HL-60 (cell line): ENCODE results near the gene MTMR12.

Source experiments
- CTCF ChIP-seq: IDR thresholded peaks from one replicate; pipeline ENCODE4 v1.5.1; 2011; ENCODE audit warnings: low read length, control low read depth, inconsistent platforms; ENCODE audit not compliant: insufficient read depth
- GABPA ChIP-seq: IDR thresholded peaks from 2 replicates; pipeline ENCODE4 v1.6.1; 2012; ENCODE audit warnings: low read depth
- POLR2AphosphoS5 ChIP-seq: IDR thresholded peaks from 2 replicates; pipeline ENCODE4 v1.6.1; 2012; ENCODE audit warnings: low read depth
- REST ChIP-seq: IDR thresholded peaks from 2 replicates; pipeline ENCODE4 v1.6.1; 2012; ENCODE audit warnings: low read depth; ENCODE audit not compliant: insufficient replicate concordance

- no peak for TF ChIP-seq CTCF
- TF ChIP-seq REST: no peak
- TF ChIP-seq POLR2AphosphoS5: no peak
- TF ChIP-seq GABPA: no peak
Measured at GRCh38 chr5:32251871-32252458, 60.8 kb downstream of the MTMR12 start.
